Stomach (tissue), 4 donors: ENCODE data around the gene TCF7L1.

Experiments
- EP300 ChIP-seq: sonication (generic); formaldehyde crosslinking; IDR thresholded peaks from one replicate; pipeline ENCODE4 v1.6.1; 2017; ENCODE audit warnings: antibody characterized with exemption
- POLR2A ChIP-seq, 4 donors: fragments of 450-650 bp; IDR thresholded peaks; one replicate each; pipeline ENCODE4 v1.6.1; 2016; ENCODE audit warnings: antibody characterized with exemption in 4 of 4, control low read depth in 2 of 4, mild to moderate bottlenecking in 1 of 4, moderate library complexity in 1 of 4
- TF ChIP-seq, protein P1 (sequence below), 7 experiments: fragments of 450-650 bp in 4 of 7; fragments of 200-600 bp in 3 of 7; sonication (generic) in 3 of 7; IDR thresholded peaks; one replicate each; pipeline ENCODE4 v1.5.1; 2016 to 2019; ENCODE audit warnings: antibody characterized with exemption in 7 of 7, control low read depth in 2 of 7, mild to moderate bottlenecking in 1 of 7

DNA sequence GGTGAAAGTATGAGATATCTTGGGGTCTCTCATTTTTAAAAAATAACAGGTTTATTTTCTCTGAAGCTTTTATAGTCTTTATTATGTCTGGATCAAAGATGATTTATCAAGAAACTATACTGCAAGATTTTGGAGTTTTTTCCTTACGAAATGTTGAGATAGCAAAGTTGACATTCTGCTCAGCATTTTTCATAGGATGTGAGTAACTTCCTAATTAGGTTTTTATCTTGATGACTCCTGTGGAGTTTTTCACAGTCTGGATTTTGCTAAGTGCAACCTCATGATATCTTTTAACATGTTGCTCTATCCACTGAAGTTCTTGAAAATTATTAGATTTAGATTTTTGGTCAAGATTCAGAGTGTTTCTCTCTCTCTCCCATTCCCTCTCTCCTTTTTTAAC is 17.8 kb downstream of the TCF7L1 start:
- TF ChIP-seq POLR2A (IDR thresholded peaks at IDR 0.05) (no peak), EP300 (no peak)
- TF ChIP-seq, protein P1, sequence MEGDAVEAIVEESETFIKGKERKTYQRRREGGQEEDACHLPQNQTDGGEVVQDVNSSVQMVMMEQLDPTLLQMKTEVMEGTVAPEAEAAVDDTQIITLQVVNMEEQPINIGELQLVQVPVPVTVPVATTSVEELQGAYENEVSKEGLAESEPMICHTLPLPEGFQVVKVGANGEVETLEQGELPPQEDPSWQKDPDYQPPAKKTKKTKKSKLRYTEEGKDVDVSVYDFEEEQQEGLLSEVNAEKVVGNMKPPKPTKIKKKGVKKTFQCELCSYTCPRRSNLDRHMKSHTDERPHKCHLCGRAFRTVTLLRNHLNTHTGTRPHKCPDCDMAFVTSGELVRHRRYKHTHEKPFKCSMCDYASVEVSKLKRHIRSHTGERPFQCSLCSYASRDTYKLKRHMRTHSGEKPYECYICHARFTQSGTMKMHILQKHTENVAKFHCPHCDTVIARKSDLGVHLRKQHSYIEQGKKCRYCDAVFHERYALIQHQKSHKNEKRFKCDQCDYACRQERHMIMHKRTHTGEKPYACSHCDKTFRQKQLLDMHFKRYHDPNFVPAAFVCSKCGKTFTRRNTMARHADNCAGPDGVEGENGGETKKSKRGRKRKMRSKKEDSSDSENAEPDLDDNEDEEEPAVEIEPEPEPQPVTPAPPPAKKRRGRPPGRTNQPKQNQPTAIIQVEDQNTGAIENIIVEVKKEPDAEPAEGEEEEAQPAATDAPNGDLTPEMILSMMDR (IDR thresholded peaks at IDR 0.05), result no peak
